ENCODE data around the gene PTPN18.

DNA sequence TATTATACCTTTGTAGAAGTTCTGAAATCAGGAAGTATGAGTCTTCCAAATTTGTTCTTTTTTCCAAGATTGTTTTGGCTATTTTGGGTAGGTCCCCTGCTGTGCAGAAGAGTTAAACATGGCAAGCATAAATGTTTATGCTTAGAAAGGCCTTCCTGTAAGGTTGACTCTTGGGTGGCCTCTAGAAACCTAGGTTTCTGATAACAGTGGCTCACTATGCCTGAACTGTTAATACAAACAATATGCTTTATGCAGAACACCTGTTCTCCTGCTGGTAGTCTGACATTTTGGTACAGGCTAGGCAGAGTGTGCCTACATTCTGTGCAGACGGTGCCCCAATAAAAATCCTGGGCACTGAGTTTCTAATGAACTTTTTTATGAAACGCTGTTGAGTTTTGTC is 10.1 kb downstream of the PTPN18 start:
- TF ChIP-seq HDGF (IDR thresholded peaks at IDR 0.05; ENCODE audit: borderline replicate concordance) (no peak), ARNT (IDR thresholded peaks at IDR 0.05) (no peak), SP1 (IDR thresholded peaks at IDR 0.05) (no peak), TARDBP (IDR thresholded peaks at IDR 0.05) (no peak), FOXA1 (IDR thresholded peaks at IDR 0.05) (no peak)

All from HEK293T (cell line).